GM12878 (cell line): ENCODE data around the gene BMPR1B. TPM values are rescaled to one million over a fixed set of nuclear protein-coding genes. Genes with fewer than 3 reads are reported as not detected.

Experiments
- ATAC-seq: fragments of 200-7000 bp; cut with Tn5 transposase; 3 replicates; pipeline ENCODE4 v1.9.1; 2020; ENCODE audit warnings: mild to moderate bottlenecking, moderate library complexity
- BruUV-seq: library from RNA; stranded (reverse); fragments of 400-500 nt; replicated peaks from 2 replicates; lab custom pipeline; 2021; lab: Mats Ljungman, UMichigan
- CTCF ChIA-PET: fragments of 300-600 bp; sonication (Branson Sonifier 250); formaldehyde crosslinking; extraction: SDS; loops from one replicate; lab custom pipeline; 2021; ENCODE audit warnings: inconsistent platforms; lab: Yijun Ruan, JAX
- POLR2A ChIA-PET: fragments of 350-600 bp; formaldehyde crosslinking; extraction: SDS; loops from one replicate; lab custom pipeline; 2021; ENCODE audit warnings: inconsistent platforms; lab: Charles Lee
- RAD21 ChIA-PET: fragments of 300-600 bp; sonication (Branson Sonifier 250); formaldehyde crosslinking; loops from one replicate; lab custom pipeline; 2023; ENCODE audit warnings: antibody characterized with exemption; ENCODE audit not compliant: unreplicated experiment; lab: Charles Lee
- SMC1A ChIA-PET: fragments of 300-600 bp; sonication (Branson Sonifier 250); formaldehyde crosslinking; loops from one replicate; lab custom pipeline; 2023; ENCODE audit not compliant: unreplicated experiment, uncharacterized antibody; lab: Charles Lee
- DNase-seq: peaks from one replicate; pipeline ENCODE4 v3.0.0-alpha.2; 2011; ENCODE audit warnings: low read depth, low spot score
- FAIRE-seq: peaks from 3 replicates; lab custom pipeline; 2011; peaks lifted over from hg19 to GRCh38; lab: Jason Lieb, UNC
- H2AFZ ChIP-seq: 2 replicates; pipeline ENCODE4 v1.6.0; 2011; ENCODE audit warnings: low read depth, low read length, control low read depth; ENCODE audit not compliant: control insufficient read depth
- H3K27ac ChIP-seq: 2 replicates; pipeline ENCODE4 v1.5.1; 2011; ENCODE audit warnings: control low read depth; ENCODE audit not compliant: control insufficient read depth, insufficient read depth
- H3K27me3 ChIP-seq, 2 experiments: replicated peaks in 1 of 2; 2 replicates each; pipeline versions ENCODE4 v1.6.0 to v1.6.1; 2011; ENCODE audit warnings: low read length in 1 of 2; ENCODE audit not compliant: control insufficient read depth in 2 of 2, insufficient read depth in 2 of 2
- H3K36me3 ChIP-seq, 2 experiments: 2 replicates each; pipeline ENCODE4 v1.5.1; 2011; ENCODE audit warnings: low read length in 1 of 2; ENCODE audit not compliant: control insufficient read depth in 2 of 2, insufficient read depth in 2 of 2
- H3K4me1 ChIP-seq: 2 replicates; pipeline ENCODE4 v1.6.1; 2011; ENCODE audit warnings: mild to moderate bottlenecking, low read length, moderate library complexity, mixed read lengths; ENCODE audit not compliant: control insufficient read depth, insufficient read depth
- H3K4me2 ChIP-seq: 2 replicates; pipeline ENCODE4 v1.6.0; 2011; ENCODE audit warnings: control low read depth; ENCODE audit not compliant: control insufficient read depth, insufficient read depth
- H3K4me3 ChIP-seq: fragments of 200-600 bp; sonication (generic); 2 replicates; pipeline ENCODE4 v1.5.1; 2016
- H3K79me2 ChIP-seq: 2 replicates; pipeline ENCODE4 v1.6.0; 2011; ENCODE audit warnings: low read length; ENCODE audit not compliant: control insufficient read depth, insufficient read depth
- H3K9ac ChIP-seq: 2 replicates; pipeline ENCODE4 v1.8.0; 2011; ENCODE audit warnings: low read length, control low read depth, mixed read lengths; ENCODE audit not compliant: control insufficient read depth, insufficient read depth
- H3K9me3 ChIP-seq: replicated peaks from 3 replicates; pipeline ENCODE4 v1.5.1; 2011; ENCODE audit warnings: mild to moderate bottlenecking, low read length; ENCODE audit not compliant: control insufficient read depth, insufficient read depth
- H4K20me1 ChIP-seq: 2 replicates; pipeline ENCODE4 v1.6.0; 2011; ENCODE audit not compliant: control insufficient read depth, insufficient read depth
- FOXK2 ChIP-seq: fragments of 450-650 bp; IDR thresholded peaks from 2 replicates; pipeline ENCODE4 v1.6.1; 2017; ENCODE audit warnings: mild to moderate bottlenecking, moderate library complexity
- FOXM1 ChIP-seq: IDR thresholded peaks from 2 replicates; pipeline ENCODE4 v1.6.1; 2012; ENCODE audit warnings: low read depth, mild to moderate bottlenecking, inconsistent platforms, low read length, moderate library complexity
- SREBF2 ChIP-seq: IDR thresholded peaks from 2 replicates; pipeline ENCODE4 v1.6.1; 2012; ENCODE audit warnings: mild to moderate bottlenecking, low read length
- ZNF592 ChIP-seq: fragments of 450-650 bp; IDR thresholded peaks from 2 replicates; pipeline ENCODE4 v1.6.1; 2017; ENCODE audit warnings: mild to moderate bottlenecking, moderate library complexity
- WGBS: methylation state at CpG from one replicate; pipeline ENCODE4 v1.1.6; 2016; ENCODE audit warnings: low lambda C conversion rate; ENCODE audit not compliant: insufficient replicate concordance, insufficient coverage; ENCODE audit errors: missing lambda C conversion rate; 5-methylcytosine and 5-hydroxymethylcytosine counted together
- in situ Hi-C: fragments of 300-500 bp; cut with MboI; formaldehyde crosslinking; loops from 9 replicates; pipeline ENCODE4 v1.14.3; 2018; ENCODE audit warnings: mixed read lengths
- intact Hi-C: fragments of 100-400 bp; cut with micrococcal nuclease; formaldehyde crosslinking; loops from one replicate; pipeline ENCODE4 v1.14.2; 2022; ENCODE audit not compliant: unreplicated experiment
- polyA plus RNA-seq, 11 experiments: library from polyadenylated mRNA; depleted of rRNA in 4 of 11; unstranded in 6 of 11; stranded (reverse) in 5 of 11; fragments of >200 nt; fragmentation: Nextera tagmentation in 4 of 11; fragmentation: Illumina TruSeq in 1 of 11; extraction: Ambion mirVana in 4 of 11; extraction: Trizol in 1 of 11; gene quantifications; 1 replicate in 1 of 11; 2 replicates in 10 of 11; pipeline versions ENCODE4 v1.2.1 to v1.2.3, GENCODE V29; 2011 to 2016; ENCODE audit warnings: inconsistent platforms in 2 of 11, missing spikeins in 2 of 11, low read depth in 1 of 11
- total RNA-seq, 4 experiments: library from RNA; depleted of rRNA in 3 of 4; stranded (reverse); fragments of >200 nt in 3 of 4; fragmentation: Illumina TruSeq in 1 of 4; extraction: Trizol in 1 of 4; gene quantifications; 2 replicates each; pipeline versions ENCODE4 v1.2.1 to v1.2.3, GENCODE V29; 2013 to 2021

BMPR1B gene
- total and polyA plus RNA-seq, 10 of the 15 experiments (the other 5 are each of a cell fraction or from before 2014, with no cell fraction given), result not detected

DNA sequence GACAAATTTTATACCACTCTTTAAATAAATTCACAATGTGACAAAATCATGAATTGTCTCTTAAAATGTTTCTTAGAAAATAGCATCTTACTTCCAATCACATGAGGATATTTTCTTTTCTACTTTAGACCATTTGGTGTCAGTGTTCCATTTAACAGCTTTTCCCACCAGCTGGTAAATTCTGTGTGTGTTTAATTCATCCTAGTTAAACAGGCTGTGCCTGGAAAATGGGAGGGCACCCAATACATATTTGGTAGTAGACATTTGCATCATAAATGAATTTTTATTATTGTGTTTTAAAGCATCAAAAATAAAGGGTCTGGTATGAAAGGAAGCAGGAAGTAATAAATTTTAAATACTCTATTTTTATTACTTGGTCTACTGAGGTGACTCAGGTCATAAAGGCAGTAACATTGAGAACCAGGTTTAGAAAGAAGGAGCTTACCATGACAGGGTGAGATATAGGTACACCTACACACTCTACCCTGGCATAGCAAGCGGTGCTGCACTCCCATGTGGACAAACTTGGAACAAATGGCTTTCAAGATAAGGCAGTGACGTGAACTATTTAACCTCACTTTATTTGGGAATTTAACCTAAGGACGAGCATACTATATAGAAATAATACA, 344.5 kb downstream of the BMPR1B start (continued):
- TF ChIP-seq ZNF592 (no peak), SREBF2 (no peak)

DNA sequence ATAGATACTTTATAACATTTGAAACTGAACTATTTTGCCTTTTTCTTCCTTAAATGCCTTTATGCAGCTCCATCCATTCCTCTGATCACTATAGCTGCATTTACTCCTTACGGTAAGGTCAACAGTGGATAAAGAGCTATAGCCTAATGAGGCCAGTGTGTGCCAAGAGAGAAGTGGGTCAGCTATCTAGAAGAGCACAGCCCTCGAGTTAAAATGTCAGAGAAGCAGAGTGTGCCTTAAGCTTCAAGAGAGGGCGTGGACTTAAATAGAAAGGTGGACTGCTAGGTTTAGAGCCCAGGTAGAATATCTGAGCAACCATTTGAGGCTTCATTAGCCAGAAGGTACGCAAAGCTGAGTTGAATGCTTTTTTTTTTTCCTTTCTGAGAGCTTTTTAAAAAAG, 347.4 kb downstream of the BMPR1B start:
- H3K4me2 ChIP-seq, result no peak overlapping the region
- CTCF ChIA-PET, result interaction anchor here (1.3 to 1.5 kb wide), 2 partner anchors 13 kb away, joined by 5 read pairs; no protein-coding TSS in a partner anchor
- no peaks in the 10 kb centered on the region for H3K4me1 ChIP-seq
- intact Hi-C loops (no loop called here), in situ Hi-C loops (no loop called here)
- H4K20me1 ChIP-seq, result no peaks in the 10 kb centered on the region
- SMC1A ChIA-PET, result interaction anchor here (0.6 to 1.0 kb wide), 2 partner anchors 14 to 785 kb away, joined by 3 to 4 read pairs; no protein-coding TSS in a partner anchor
- FAIRE-seq, result no peak
- WGBS, result 25% methylated on average over 4 of the region's 4 CpGs
- no peak overlapping the region for H3K27ac ChIP-seq
- no peak overlapping the region for H3K4me3 ChIP-seq
- TF ChIP-seq FOXK2 (no peak), FOXM1 (no peak)
- no peak overlapping the region for H3K9ac ChIP-seq
- RAD21 ChIA-PET, result no interaction called here
- BruUV-seq, result no TSS peak
- no peak for ATAC-seq
- POLR2A ChIA-PET, result no interaction called here
- H3K79me2 ChIP-seq, result no peaks in the 10 kb centered on the region
- no peak for DNase-seq
- H2AFZ ChIP-seq, result no peak overlapping the region
- H3K36me3 ChIP-seq, result no peaks in the 10 kb centered on the region
- no peaks in the 10 kb centered on the region for H3K9me3 ChIP-seq
- no peaks in the 10 kb centered on the region for H3K27me3 ChIP-seq
